Measurements from ENCODE around the gene TLCD3B. TPM values are rescaled to one million over a fixed set of nuclear protein-coding genes. Genes with fewer than 3 reads are reported as not detected.

TLCD3B gene
- total RNA-seq, 3 donors from 2014 or later (not counting 1 experiment from before 2014, with no cell fraction given): 0.88 to 2.0 (median 1.7) TPM

- TF ChIP-seq CTCF (IDR thresholded peaks at IDR 0.05): no peak
Observed at GRCh38 chr16:30076276-30076791, 45.3 kb upstream of the TLCD3B start.

GRCh38 chr16:30075503-30076275, 44.6 kb upstream of the TLCD3B start, which contains the start of gene PPP4C:
TSS of gene PPP4C (plus strand) at chr16:30075994. CDS start at chr16:30076378, 384 bp downstream.
- DNase-seq (peak; percentile 91 to 94), ATAC-seq (peak; percentile 87 to 92 (median 89))
- H3K27me3 ChIP-seq (ENCODE audit: control insufficient read depth, insufficient read depth, low read length): no peaks in the 10 kb centered on the region
- no peaks in the 10 kb centered on the region for H3K9me3 ChIP-seq (ENCODE audit: control insufficient read depth, insufficient read depth, low read length)
- H3K36me3 ChIP-seq (ENCODE audit: control insufficient read depth, insufficient read depth, low read length): peaks cover 37% of the 10 kb centered on the region
- H3K4me3 ChIP-seq (ENCODE audit: low read length): peak within 1 kb of the TSS; percentile 89
- WGBS (ENCODE audit: insufficient coverage): under 1% methylated on average over 66 of the region's 67 CpGs
- Mint-ChIP-seq H3K4me1 (peaks cover 22 to 47% of the 10 kb centered on the region in 2 donors), H3K27me3 (ENCODE audit: low read depth in 2 of 2) (no peaks in the 10 kb centered on the region), H3K36me3 (no peaks in the 10 kb centered on the region), H3K9me3 (no peaks in the 10 kb centered on the region), H3K27ac (peak within 1 kb of the TSS; percentile 94 to 95), H3K4me3 (peak within 1 kb of the TSS; percentile 98)
- intact Hi-C loops (cut with micrococcal nuclease): loop anchor here (1.0 kb wide), 1 partner anchor 10 kb away; the partner anchor contains the start of gene ALDOA
- peaks cover 37% of the 10 kb centered on the region for H3K4me1 ChIP-seq (ENCODE audit: control insufficient read depth, insufficient read depth, low read length)
- H3K27ac ChIP-seq (ENCODE audit: low read length): peak within 1 kb of the TSS; percentile 83
- TF ChIP-seq CTCF (IDR thresholded peaks at IDR 0.05): no peak

More at GRCh38 chr16:30076276-30076791, 45.3 kb upstream of the TLCD3B start:
- DNase-seq: peak in 1 of 2 donors; percentile 52
- H3K4me1 Mint-ChIP-seq: peaks cover 22 to 47% of the 10 kb centered on the region in 2 donors
- no peaks in the 10 kb centered on the region for H3K27me3 ChIP-seq (ENCODE audit: control insufficient read depth, insufficient read depth, low read length)
- peak overlapping the region; percentile 94 to 95 for H3K27ac Mint-ChIP-seq
- no peaks in the 10 kb centered on the region for H3K9me3 Mint-ChIP-seq
- WGBS (ENCODE audit: insufficient coverage): 1% methylated on average over 33 of the region's 33 CpGs
- H3K27me3 Mint-ChIP-seq (ENCODE audit: low read depth in 2 of 2): no peaks in the 10 kb centered on the region
- H3K27ac ChIP-seq (ENCODE audit: low read length): peak overlapping the region; percentile 83
- intact Hi-C loops (cut with micrococcal nuclease): no loop called here
- peak overlapping the region; percentile 98 for H3K4me3 Mint-ChIP-seq
- H3K36me3 Mint-ChIP-seq: no peaks in the 10 kb centered on the region
- peaks cover 39% of the 10 kb centered on the region for H3K36me3 ChIP-seq (ENCODE audit: control insufficient read depth, insufficient read depth, low read length)
- ATAC-seq: peak; percentile 43 to 57 (median 49)
- peaks cover 37% of the 10 kb centered on the region for H3K4me1 ChIP-seq (ENCODE audit: control insufficient read depth, insufficient read depth, low read length)
- peak overlapping the region; percentile 89 for H3K4me3 ChIP-seq (ENCODE audit: low read length)
- H3K9me3 ChIP-seq (ENCODE audit: control insufficient read depth, insufficient read depth, low read length): no peaks in the 10 kb centered on the region

GRCh38 chr16:30070490-30070889, 39.4 kb upstream of the TLCD3B start:
- intact Hi-C loops (cut with micrococcal nuclease): no loop called here
- Mint-ChIP-seq H3K27me3 (ENCODE audit: low read depth in 2 of 2) (no peaks in the 10 kb centered on the region), H3K4me1 (peaks cover 25 to 50% of the 10 kb centered on the region in 2 donors), H3K4me3 (no peak overlapping the region), H3K27ac (peak overlapping the region in 1 of 2 donors; percentile 59), H3K36me3 (no peaks in the 10 kb centered on the region), H3K9me3 (no peaks in the 10 kb centered on the region)
- no peak overlapping the region for H3K4me3 ChIP-seq (ENCODE audit: low read length)
- no peak overlapping the region for H3K27ac ChIP-seq (ENCODE audit: low read length)
- no peaks in the 10 kb centered on the region for H3K27me3 ChIP-seq (ENCODE audit: control insufficient read depth, insufficient read depth, low read length)
- DNase-seq (no peak), ATAC-seq (no peak)
- peaks cover 50% of the 10 kb centered on the region for H3K36me3 ChIP-seq (ENCODE audit: control insufficient read depth, insufficient read depth, low read length)
- no peak for TF ChIP-seq CTCF (IDR thresholded peaks at IDR 0.05)
- H3K9me3 ChIP-seq (ENCODE audit: control insufficient read depth, insufficient read depth, low read length): no peaks in the 10 kb centered on the region
- peaks cover 36% of the 10 kb centered on the region for H3K4me1 ChIP-seq (ENCODE audit: control insufficient read depth, insufficient read depth, low read length)

All from natural killer cell (primary cell).